ENCODE results near the gene ISG20. TPM values are rescaled to one million over a fixed set of nuclear protein-coding genes. Genes with fewer than 3 reads are reported as not detected.

ISG20 gene
- total and polyA plus RNA-seq, 2 donors from 2014 or later = 7.3 to 25.5 TPM

GRCh38 chr15:88651136-88651732 is 12.4 kb downstream of the ISG20 start:
- Histone ChIP-seq H3K36me3 (ENCODE audit: control insufficient read depth in 2 of 3, insufficient read depth in 3 of 3, low read length in 3 of 3) (no peaks in the 10 kb centered on the region), H3K4me3 (ENCODE audit: low read length in 3 of 3) (no peak overlapping the region), H3K9me3 (ENCODE audit: control insufficient read depth in 2 of 3, insufficient read depth in 1 of 3, low read length in 3 of 3) (no peaks in the 10 kb centered on the region), H3K27ac (ENCODE audit: low read depth in 2 of 2, low read length in 2 of 2) (no peak overlapping the region), H3K27me3 (ENCODE audit: control insufficient read depth, insufficient read depth, low read length) (no peaks in the 10 kb centered on the region), H3K9ac (ENCODE audit: low read length in 3 of 3) (no peak overlapping the region), H3K4me1 (ENCODE audit: control insufficient read depth in 2 of 3, insufficient read depth in 2 of 3, low read depth in 1 of 3, low read length in 3 of 3) (peaks cover 0 to 5% (median 0%) of the 10 kb centered on the region in 3 donors)
- FAIRE-seq (no peak), DNase-seq (peak in 2 of 5 donors; percentile 45 to 83)
- no peak for TF ChIP-seq CTCF (IDR thresholded peaks at IDR 0.05; ENCODE audit: borderline replicate concordance, extremely low read depth, insufficient read depth)
- intact Hi-C loops (cut with DNase I) = loop anchor here (10.0 kb wide), 1 partner anchor 184 kb away; no protein-coding TSS in a partner anchor

GRCh38 chr15:88651971-88652370 is 13.2 kb downstream of the ISG20 start:
- TF ChIP-seq CTCF (IDR thresholded peaks at IDR 0.05; ENCODE audit: borderline replicate concordance, extremely low read depth, insufficient read depth) = no peak
- no peak overlapping the region for H3K4me3 ChIP-seq (ENCODE audit: low read length in 3 of 3)
- H3K9me3 ChIP-seq (ENCODE audit: control insufficient read depth in 2 of 3, insufficient read depth in 1 of 3, low read length in 3 of 3) = no peaks in the 10 kb centered on the region
- no peaks in the 10 kb centered on the region for H3K36me3 ChIP-seq (ENCODE audit: control insufficient read depth in 2 of 3, insufficient read depth in 3 of 3, low read length in 3 of 3)
- FAIRE-seq (no peak), DNase-seq (peak in 1 of 5 donors; percentile 69)
- intact Hi-C loops (cut with DNase I) = loop anchor here (10.0 kb wide), 1 partner anchor 183 kb away; no protein-coding TSS in a partner anchor
- H3K27ac ChIP-seq (ENCODE audit: low read depth in 2 of 2, low read length in 2 of 2) = no peak overlapping the region
- no peak overlapping the region for H3K9ac ChIP-seq (ENCODE audit: low read length in 3 of 3)
- peaks cover 0 to 5% (median 0%) of the 10 kb centered on the region in 3 donors for H3K4me1 ChIP-seq (ENCODE audit: control insufficient read depth in 2 of 3, insufficient read depth in 2 of 3, low read depth in 1 of 3, low read length in 3 of 3)
- no peaks in the 10 kb centered on the region for H3K27me3 ChIP-seq (ENCODE audit: control insufficient read depth, insufficient read depth, low read length)

- FAIRE-seq (no peak), DNase-seq (no peak)
- no peak overlapping the region for H3K27ac ChIP-seq (ENCODE audit: low read depth in 2 of 2, low read length in 2 of 2)
- H3K27me3 ChIP-seq (ENCODE audit: control insufficient read depth, insufficient read depth, low read length) = no peaks in the 10 kb centered on the region
- H3K4me1 ChIP-seq (ENCODE audit: control insufficient read depth in 2 of 3, insufficient read depth in 2 of 3, low read depth in 1 of 3, low read length in 3 of 3) = peaks cover 0 to 5% (median 0%) of the 10 kb centered on the region in 3 donors
- H3K36me3 ChIP-seq (ENCODE audit: control insufficient read depth in 2 of 3, insufficient read depth in 3 of 3, low read length in 3 of 3) = no peaks in the 10 kb centered on the region
- H3K9me3 ChIP-seq (ENCODE audit: control insufficient read depth in 2 of 3, insufficient read depth in 1 of 3, low read length in 3 of 3) = no peaks in the 10 kb centered on the region
- H3K4me3 ChIP-seq (ENCODE audit: low read length in 3 of 3) = no peak overlapping the region
- TF ChIP-seq CTCF (IDR thresholded peaks at IDR 0.05; ENCODE audit: borderline replicate concordance, extremely low read depth, insufficient read depth) = no peak
- no peak overlapping the region for H3K9ac ChIP-seq (ENCODE audit: low read length in 3 of 3)
- intact Hi-C loops (cut with DNase I) = loop anchor here (10.0 kb wide), 1 partner anchor 182 kb away; no protein-coding TSS in a partner anchor
These were observed 13.8 kb downstream of the ISG20 start for GRCh38 chr15:88652456-88653199.

Data from kidney (tissue), 14 donors.